AG04450 (cell line): ENCODE data around the gene DPP6. TPM values are rescaled to one million over a fixed set of nuclear protein-coding genes. Genes with fewer than 3 reads are reported as not detected.

Source experiments
- CTCF ChIA-PET: fragments of 300-600, 350-600 bp; formaldehyde crosslinking; extraction: SDS; loops from one replicate; lab custom pipeline; 2022; ENCODE audit warnings: antibody characterized with exemption, inconsistent platforms; lab: Charles Lee
- POLR2A ChIA-PET: fragments of 350-600 bp; formaldehyde crosslinking; extraction: SDS; loops from one replicate; lab custom pipeline; 2021; ENCODE audit warnings: antibody characterized with exemption, inconsistent platforms; lab: Yijun Ruan, JAX
- DNase-seq: peaks from one replicate; pipeline ENCODE4 v3.0.0-alpha.2; 2011; ENCODE audit warnings: low read depth, low spot score
- H3K27ac ChIP-seq: one replicate; pipeline ENCODE4 v1.5.1; 2012; ENCODE audit warnings: low read depth, low read length, control low read depth
- H3K27me3 ChIP-seq: one replicate; pipeline ENCODE4 v1.6.0; 2012; ENCODE audit warnings: low read length; ENCODE audit not compliant: control insufficient read depth, insufficient read depth
- H3K4me3 ChIP-seq: 2 replicates; pipeline ENCODE4 v1.5.1; 2011; ENCODE audit warnings: mild to moderate bottlenecking, low read depth, low read length, control low read depth
- H3K9me3 ChIP-seq: 2 replicates; pipeline ENCODE4 v1.5.1; 2012; ENCODE audit warnings: low read length; ENCODE audit not compliant: control insufficient read depth, insufficient read depth
- CTCF ChIP-seq: IDR thresholded peaks from 2 replicates; pipeline ENCODE4 v1.5.1; 2011; ENCODE audit warnings: low read depth, low read length, control low read depth, inconsistent platforms
- polyA plus RNA-seq: library from polyadenylated mRNA; depleted of rRNA; stranded (reverse); fragments of >200 nt; gene quantifications from 2 replicates; pipeline ENCODE4 v1.2.3, GENCODE V29; 2011

The DPP6 gene
- polyA plus RNA-seq, 1 experiment: not detected

- ChIA-PET POLR2A (no interaction called here), CTCF (no interaction called here)
- no peaks in the 10 kb centered on the region for H3K27me3 ChIP-seq
- DNase-seq: no peak
- no peak overlapping the region for H3K27ac ChIP-seq
- no peak overlapping the region for H3K4me3 ChIP-seq
- H3K9me3 ChIP-seq: peaks cover 53% of the 10 kb centered on the region
- TF ChIP-seq CTCF: no peak
Measured at GRCh38 chr7:154899862-154900261, 847.7 kb downstream of the DPP6 start.

GRCh38 chr7:154902600-154903082, 850.4 kb downstream of the DPP6 start:
- POLR2A ChIA-PET: no interaction called here
- H3K9me3 ChIP-seq: peaks cover 55% of the 10 kb centered on the region
- CTCF ChIA-PET: no interaction called here
- H3K27me3 ChIP-seq: no peaks in the 10 kb centered on the region
- TF ChIP-seq CTCF: no peak
- no peak overlapping the region for H3K4me3 ChIP-seq
- no peak overlapping the region for H3K27ac ChIP-seq
- no peak for DNase-seq

- ChIA-PET POLR2A (no interaction called here), CTCF (no interaction called here)
- no peak for DNase-seq
- no peaks in the 10 kb centered on the region for H3K27me3 ChIP-seq
- H3K27ac ChIP-seq: no peak overlapping the region
- no peak for TF ChIP-seq CTCF
- peaks cover 53% of the 10 kb centered on the region for H3K9me3 ChIP-seq
- no peak overlapping the region for H3K4me3 ChIP-seq
Measured at GRCh38 chr7:154903083-154903731, 851.0 kb downstream of the DPP6 start.

- TF ChIP-seq CTCF: no peak
- ChIA-PET CTCF (no interaction called here), POLR2A (no interaction called here)
- no peaks in the 10 kb centered on the region for H3K27me3 ChIP-seq
- no peak overlapping the region for H3K4me3 ChIP-seq
- H3K9me3 ChIP-seq: peaks cover 47% of the 10 kb centered on the region
- no peak overlapping the region for H3K27ac ChIP-seq
- no peak for DNase-seq
Measured at GRCh38 chr7:154905146-154905545, 852.9 kb downstream of the DPP6 start.

- ChIA-PET POLR2A (no interaction called here), CTCF (no interaction called here)
- no peak overlapping the region for H3K4me3 ChIP-seq
- H3K9me3 ChIP-seq: peaks cover 48% of the 10 kb centered on the region
- no peaks in the 10 kb centered on the region for H3K27me3 ChIP-seq
- H3K27ac ChIP-seq: no peak overlapping the region
- no peak for DNase-seq
- no peak for TF ChIP-seq CTCF
Measured at GRCh38 chr7:154905615-154906014, 853.4 kb downstream of the DPP6 start.
